Measurements from ENCODE around the gene NEFH.
"Not testable (repeated sequence)": the region's sequence is repeated elsewhere in the genome, so short reads cannot be mapped to it uniquely, and the experiment has no call there.

NEFH gene

GRCh38 chr22:29463629-29464028 is 16.4 kb upstream of the NEFH start:
- no peak for DNase-seq

DNA sequence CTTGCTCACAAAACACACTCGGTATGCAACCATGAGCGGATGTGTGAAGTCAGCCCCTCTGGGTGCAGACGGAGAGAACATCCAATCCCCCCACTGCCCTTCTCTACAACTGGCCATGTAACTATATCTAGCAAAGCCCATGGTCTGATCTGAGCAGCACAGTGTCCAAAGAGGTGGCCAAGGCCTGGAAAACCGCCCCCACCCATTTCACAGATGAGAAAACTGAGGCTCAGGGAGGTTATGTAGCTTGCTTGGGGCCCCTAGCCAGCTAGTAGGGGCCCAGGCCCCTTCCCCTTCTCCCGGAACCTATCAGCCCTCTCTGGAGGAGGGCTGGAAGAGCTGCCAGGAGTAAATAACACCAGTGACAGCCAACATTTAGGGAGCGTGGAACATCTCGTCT is 15.4 kb upstream of the NEFH start:
- DNase-seq, result no peak

- DNase-seq, result no peak
These were observed 10.3 kb upstream of the NEFH start for GRCh38 chr22:29469755-29470154.

DNA sequence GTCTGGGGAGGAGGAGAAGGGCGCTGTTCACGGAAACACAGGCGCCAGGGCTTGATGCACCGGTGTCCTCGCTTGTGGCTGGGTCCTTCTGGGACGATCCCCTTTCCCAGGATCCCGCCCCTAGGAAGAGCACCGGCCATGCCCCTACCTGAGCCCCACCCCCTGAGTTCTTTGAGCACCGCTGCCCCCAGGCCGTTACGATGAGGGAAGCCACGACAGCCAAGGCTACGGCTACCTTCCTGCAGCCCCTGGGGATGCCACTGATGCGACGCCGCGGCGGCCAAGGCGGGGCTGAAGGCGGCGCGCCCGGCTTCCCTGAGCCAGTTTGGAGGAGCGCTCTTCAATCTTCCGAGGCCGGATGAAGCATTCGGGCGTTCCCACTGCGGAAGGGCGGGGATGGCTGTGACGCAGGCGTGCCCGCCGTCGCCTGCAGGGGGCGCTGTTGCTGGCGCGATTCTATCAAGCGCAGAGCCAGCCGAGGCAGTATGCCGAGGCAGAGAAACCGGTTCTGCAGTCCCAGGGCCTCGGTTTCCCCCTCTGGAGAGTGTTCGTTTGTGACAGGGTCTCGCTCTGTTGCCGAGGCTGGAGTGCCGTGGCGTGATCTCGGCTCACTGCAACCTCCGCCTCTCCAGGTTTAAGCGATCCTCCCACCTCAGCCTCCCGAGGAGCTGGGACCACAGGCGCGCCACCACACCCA is 9.7 kb upstream of the NEFH start:
- DNase-seq, result peak; percentile 70

GRCh38 chr22:29473001-29473400 is 7.0 kb upstream of the NEFH start:
- DNase-seq, result no peak

- no peak for DNase-seq
These were observed 4.5 kb upstream of the NEFH start for GRCh38 chr22:29475550-29475949.

GRCh38 chr22:29476116-29476515 is 3.9 kb upstream of the NEFH start:
- DNase-seq, result no peak

- no peak for DNase-seq
These were observed 2.2 kb upstream of the NEFH start for GRCh38 chr22:29477723-29478318.

GRCh38 chr22:29478326-29479276 is 1.4 kb upstream of the NEFH start:
- DNase-seq, result no peak

GRCh38 chr22:29480262-29480511 is 169 bp downstream of the NEFH start:
- DNase-seq, result no peak

GRCh38 chr22:29480512-29481264 is 670 bp downstream of the NEFH start:
- DNase-seq, result peak; percentile 27

- no peak for DNase-seq
These were observed 1.4 kb downstream of the NEFH start for GRCh38 chr22:29481265-29482000.

DNA sequence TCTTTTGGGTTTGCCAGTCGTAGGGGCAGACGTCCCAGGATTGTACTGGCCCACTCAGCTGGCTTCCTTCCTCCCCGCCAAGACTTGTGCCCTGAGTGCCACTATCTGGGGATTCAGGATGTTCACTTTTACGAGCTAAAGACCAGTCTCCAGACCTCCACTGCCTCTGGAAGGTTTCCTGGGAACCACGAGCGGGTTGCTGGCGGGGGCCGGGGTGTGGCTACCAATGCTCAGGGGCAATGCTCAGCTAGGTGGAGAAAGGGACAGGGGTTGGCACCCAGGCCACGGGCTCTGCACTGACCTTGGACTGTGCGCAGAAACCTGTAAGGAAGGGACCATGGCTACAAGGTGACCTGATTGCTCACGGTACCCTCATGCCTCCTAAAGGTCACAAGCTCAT is 2.2 kb downstream of the NEFH start:
- no peak for DNase-seq

- DNase-seq, result no peak
These were observed 2.7 kb downstream of the NEFH start for GRCh38 chr22:29482726-29483125.

GRCh38 chr22:29483254-29483653 is 3.2 kb downstream of the NEFH start:
- no peak for DNase-seq

- DNase-seq, result no peak
These were observed 4.6 kb downstream of the NEFH start for GRCh38 chr22:29484642-29485041.

GRCh38 chr22:29485448-29485847 is 5.4 kb downstream of the NEFH start:
- no peak for DNase-seq

DNA sequence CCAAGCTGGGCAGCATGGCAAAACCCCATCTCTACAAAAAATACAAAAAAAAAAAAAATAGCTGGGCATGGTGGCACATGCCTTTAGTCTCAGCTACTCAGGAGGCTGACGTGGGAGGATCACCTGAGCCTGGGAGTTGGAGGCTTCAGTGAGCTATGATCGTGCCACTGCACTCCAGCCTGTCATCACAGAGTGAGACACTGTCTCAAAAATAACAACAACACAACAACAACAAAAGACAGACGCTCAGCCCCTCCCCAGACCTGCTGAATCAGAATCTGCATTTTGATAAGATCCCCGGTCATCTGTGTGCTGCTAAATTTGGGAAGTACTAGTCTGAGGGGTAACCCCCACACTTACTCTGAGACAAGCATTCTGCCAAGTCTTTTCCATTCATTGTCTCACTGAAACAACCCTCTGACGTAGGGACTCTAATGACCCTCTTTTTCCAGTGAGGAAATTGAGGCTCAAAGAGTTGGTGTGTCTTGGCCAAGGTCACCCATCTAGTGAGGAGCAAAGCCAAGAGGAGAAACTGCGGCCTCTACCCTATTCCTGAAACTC is 7.5 kb downstream of the NEFH start:
- DNase-seq, result no peak

DNA sequence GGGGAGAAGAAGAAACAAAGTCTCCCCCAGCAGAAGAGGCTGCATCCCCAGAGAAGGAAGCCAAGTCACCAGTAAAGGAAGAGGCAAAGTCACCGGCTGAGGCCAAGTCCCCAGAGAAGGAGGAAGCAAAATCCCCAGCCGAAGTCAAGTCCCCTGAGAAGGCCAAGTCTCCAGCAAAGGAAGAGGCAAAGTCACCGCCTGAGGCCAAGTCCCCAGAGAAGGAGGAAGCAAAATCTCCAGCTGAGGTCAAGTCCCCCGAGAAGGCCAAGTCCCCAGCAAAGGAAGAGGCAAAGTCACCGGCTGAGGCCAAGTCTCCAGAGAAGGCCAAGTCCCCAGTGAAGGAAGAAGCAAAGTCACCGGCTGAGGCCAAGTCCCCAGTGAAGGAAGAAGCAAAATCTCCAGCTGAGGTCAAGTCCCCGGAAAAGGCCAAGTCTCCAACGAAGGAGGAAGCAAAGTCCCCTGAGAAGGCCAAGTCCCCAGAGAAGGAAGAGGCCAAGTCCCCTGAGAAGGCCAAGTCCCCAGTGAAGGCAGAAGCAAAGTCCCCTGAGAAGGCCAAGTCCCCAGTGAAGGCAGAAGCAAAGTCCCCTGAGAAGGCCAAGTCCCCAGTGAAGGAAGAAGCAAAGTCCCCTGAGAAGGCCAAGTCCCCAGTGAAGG is 9.2 kb downstream of the NEFH start:
- not testable (repeated sequence) for DNase-seq

GRCh38 chr22:29491012-29491411 is 11.0 kb downstream of the NEFH start:
- no peak for DNase-seq

DNA sequence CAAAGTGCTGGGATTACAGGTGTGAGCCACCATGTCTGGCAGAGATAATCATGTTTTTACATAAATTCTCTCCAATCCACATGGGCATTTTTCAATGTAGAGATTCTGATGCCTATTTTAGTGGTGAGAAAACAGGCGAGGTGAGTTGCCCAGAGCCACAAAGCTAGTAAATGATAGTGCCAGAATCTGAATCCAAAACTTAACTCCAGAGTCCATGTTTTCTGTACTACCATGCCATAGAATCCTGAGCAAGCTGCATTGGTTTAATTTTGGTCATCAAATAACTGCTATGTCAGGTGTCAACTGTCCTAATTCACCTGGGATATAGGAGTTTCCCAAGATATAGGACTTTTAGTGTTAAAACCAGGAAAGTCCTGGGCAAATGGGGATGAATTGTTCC is 13.6 kb downstream of the NEFH start:
- DNase-seq, result no peak

GRCh38 chr22:29499852-29500251 is 19.8 kb downstream of the NEFH start:
- DNase-seq, result no peak
